GM10266 (cell line): ENCODE data around the gene ZNHIT2.

Experiments used
- DNase-seq: peaks from one replicate; pipeline ENCODE4 v3.0.0; 2012; ENCODE audit errors: extremely low spot score
- CTCF ChIP-seq: IDR thresholded peaks from 2 replicates; pipeline ENCODE4 v1.5.1; 2012; ENCODE audit warnings: mild to moderate bottlenecking, low read depth; ENCODE audit not compliant: control insufficient read depth, insufficient read depth; ENCODE audit errors: missing control alignments

ZNHIT2 gene

GRCh38 chr11:65077451-65077850 is 40.0 kb downstream of the ZNHIT2 start:
- no peak for TF ChIP-seq CTCF
- no peak for DNase-seq

- TF ChIP-seq CTCF = no peak
- no peak for DNase-seq
These were observed 44.9 kb downstream of the ZNHIT2 start for GRCh38 chr11:65072631-65072966.

GRCh38 chr11:65071907-65072630 is 45.4 kb downstream of the ZNHIT2 start:
- TF ChIP-seq CTCF = no peak
- DNase-seq = peak; percentile 52

DNA sequence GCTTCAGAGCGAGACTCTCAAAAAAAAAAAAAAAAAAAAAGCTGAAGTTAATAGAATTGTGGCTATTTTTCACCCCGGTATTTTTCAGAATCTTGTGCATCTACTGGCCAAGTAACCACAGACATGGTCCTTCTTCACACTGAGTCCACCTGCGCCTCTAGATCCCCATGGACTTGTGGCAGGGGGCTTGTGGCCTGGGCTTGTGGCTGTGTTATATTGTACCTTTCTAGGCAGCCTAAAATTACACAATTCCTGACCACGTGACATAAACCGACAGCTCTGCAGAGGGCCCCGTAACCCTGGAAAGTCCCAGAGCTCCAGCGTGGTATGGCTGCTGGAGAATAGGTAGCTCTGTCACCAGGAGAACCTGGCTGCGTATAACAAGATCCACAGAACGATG is 48.3 kb downstream of the ZNHIT2 start:
- no peak for DNase-seq
- no peak for TF ChIP-seq CTCF

DNA sequence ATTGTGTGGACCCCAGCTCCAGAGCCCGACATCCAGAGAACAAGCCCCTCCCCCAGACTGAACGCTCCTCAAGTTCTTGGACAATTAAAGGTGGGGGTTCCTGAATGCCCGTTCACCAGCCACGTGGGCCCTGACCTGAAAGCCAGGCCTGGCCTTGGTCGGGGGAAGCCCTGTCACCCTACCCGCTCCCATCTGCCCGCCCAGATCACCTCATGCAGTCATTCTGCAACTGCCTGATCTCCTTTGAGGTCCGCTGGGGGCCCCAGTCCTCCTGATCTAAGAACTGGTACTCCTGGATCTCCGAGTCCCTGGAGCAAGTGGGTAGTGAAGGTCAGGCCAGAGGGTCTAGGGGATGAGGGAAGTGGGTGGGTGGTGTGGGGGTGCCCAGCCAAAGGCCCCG is 50.1 kb downstream of the ZNHIT2 start:
- peak; percentile 50 for DNase-seq
- TF ChIP-seq CTCF = no peak

GRCh38 chr11:65066805-65067291 is 50.7 kb downstream of the ZNHIT2 start:
- DNase-seq = no peak
- TF ChIP-seq CTCF = no peak
